Sigmoid colon (tissue), 4 donors: ENCODE measurements around the gene CDKN2B.

Source experiments
- POLR2A ChIP-seq, 2 donors: fragments of 450-650 bp; IDR thresholded peaks; one replicate each; pipeline ENCODE4 v1.6.1; 2016; ENCODE audit warnings: antibody characterized with exemption in 2 of 2, mild to moderate bottlenecking in 2 of 2, moderate library complexity in 2 of 2
- POLR2AphosphoS5 ChIP-seq, 4 donors: sonication (generic); formaldehyde crosslinking; IDR thresholded peaks; one replicate each; pipeline ENCODE4 v1.6.1; 2017; ENCODE audit warnings: antibody characterized with exemption in 4 of 4
- TF ChIP-seq, protein P1 (sequence below), 4 experiments: fragments of 450-650 bp in 3 of 4; fragments of 200-600 bp in 1 of 4; IDR thresholded peaks; one replicate each; pipeline ENCODE4 v1.5.1; 2016 to 2019; ENCODE audit warnings: antibody characterized with exemption in 4 of 4, mild to moderate bottlenecking in 3 of 4, moderate library complexity in 2 of 4

DNA sequence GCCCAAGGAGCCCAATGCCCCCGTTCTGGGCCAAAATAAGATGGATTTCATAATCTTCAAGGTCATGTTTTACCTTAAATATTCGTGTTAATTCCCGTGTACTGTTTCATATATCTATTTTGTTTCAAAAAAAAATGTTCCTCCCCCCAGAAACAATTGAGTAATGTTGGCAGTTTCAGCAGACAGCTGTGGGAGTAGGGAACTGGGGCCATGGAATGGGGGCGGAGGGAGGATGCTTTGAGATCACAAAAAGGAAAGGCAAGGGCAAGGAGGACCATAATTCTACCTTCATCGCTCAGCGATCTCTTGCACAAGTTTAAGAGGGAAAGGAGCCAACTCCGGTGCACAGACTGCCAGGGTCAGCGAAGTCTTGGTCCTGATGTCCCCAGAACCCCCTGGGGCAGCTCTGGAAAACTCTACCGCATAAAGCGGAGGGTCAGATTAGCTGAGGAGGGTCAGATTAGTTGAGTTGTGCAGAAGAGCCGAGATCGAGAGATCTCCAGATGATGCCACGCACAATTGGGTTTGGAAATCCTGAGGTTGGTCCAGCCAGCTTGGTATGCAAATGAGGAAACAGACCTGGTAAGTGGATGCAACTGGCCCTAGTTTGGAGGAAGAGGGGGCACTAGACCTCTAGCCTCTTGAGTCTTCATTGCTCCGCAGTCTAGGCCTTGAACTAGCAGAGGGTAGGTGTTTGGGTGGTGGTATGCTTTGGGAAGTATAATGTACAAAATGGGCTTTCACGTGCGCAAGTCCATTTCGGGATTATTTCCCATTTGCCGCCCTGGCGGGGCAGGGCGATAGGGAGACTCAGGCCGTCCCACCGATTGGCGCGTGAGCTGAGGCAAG is 38.9 kb downstream of the CDKN2B start:
- TF ChIP-seq, protein P1, sequence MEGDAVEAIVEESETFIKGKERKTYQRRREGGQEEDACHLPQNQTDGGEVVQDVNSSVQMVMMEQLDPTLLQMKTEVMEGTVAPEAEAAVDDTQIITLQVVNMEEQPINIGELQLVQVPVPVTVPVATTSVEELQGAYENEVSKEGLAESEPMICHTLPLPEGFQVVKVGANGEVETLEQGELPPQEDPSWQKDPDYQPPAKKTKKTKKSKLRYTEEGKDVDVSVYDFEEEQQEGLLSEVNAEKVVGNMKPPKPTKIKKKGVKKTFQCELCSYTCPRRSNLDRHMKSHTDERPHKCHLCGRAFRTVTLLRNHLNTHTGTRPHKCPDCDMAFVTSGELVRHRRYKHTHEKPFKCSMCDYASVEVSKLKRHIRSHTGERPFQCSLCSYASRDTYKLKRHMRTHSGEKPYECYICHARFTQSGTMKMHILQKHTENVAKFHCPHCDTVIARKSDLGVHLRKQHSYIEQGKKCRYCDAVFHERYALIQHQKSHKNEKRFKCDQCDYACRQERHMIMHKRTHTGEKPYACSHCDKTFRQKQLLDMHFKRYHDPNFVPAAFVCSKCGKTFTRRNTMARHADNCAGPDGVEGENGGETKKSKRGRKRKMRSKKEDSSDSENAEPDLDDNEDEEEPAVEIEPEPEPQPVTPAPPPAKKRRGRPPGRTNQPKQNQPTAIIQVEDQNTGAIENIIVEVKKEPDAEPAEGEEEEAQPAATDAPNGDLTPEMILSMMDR (IDR thresholded peaks at IDR 0.05), result no peak
- TF ChIP-seq POLR2A (IDR thresholded peaks at IDR 0.05) (no peak), POLR2AphosphoS5 (IDR thresholded peaks at IDR 0.05) (no peak)
